Activated naive CD4-positive, alpha-beta T cell treated with anti-CD3 and anti-CD28 coated beads, Interleukin-2, amount 10 ng/mL, durations not matched to agents 7 days and 5 days (primary cell): Measurements from ENCODE around the gene VSTM4.

Experiments
- CTCF ChIA-PET: fragments of 350-600 bp; sonication (Branson Sonifier 250); formaldehyde crosslinking; loops from one replicate; lab custom pipeline; 2021; ENCODE audit warnings: antibody characterized with exemption; lab: Charles Lee
- DNase-seq: peaks from one replicate; pipeline ENCODE4 v3.0.0-alpha.2; 2020
- H3K27ac Mint-ChIP-seq: one replicate; pipeline ENCODE4 v1.8.0; 2021; ENCODE audit warnings: mild to moderate bottlenecking, moderate library complexity, mixed read lengths
- H3K27me3 Mint-ChIP-seq: one replicate; pipeline ENCODE4 v1.8.0; 2021; ENCODE audit warnings: mild to moderate bottlenecking, mixed read lengths
- H3K36me3 Mint-ChIP-seq: one replicate; pipeline ENCODE4 v1.8.0; 2021; ENCODE audit warnings: mixed read lengths
- H3K4me1 Mint-ChIP-seq: one replicate; pipeline ENCODE4 v1.8.0; 2021; ENCODE audit warnings: mixed read lengths
- H3K4me3 Mint-ChIP-seq: one replicate; pipeline ENCODE4 v1.8.0; 2021; ENCODE audit warnings: mild to moderate bottlenecking, moderate library complexity, mixed read lengths
- H3K9me3 Mint-ChIP-seq: one replicate; pipeline ENCODE4 v1.8.0; 2021; ENCODE audit warnings: mixed read lengths

Gene VSTM4

DNA sequence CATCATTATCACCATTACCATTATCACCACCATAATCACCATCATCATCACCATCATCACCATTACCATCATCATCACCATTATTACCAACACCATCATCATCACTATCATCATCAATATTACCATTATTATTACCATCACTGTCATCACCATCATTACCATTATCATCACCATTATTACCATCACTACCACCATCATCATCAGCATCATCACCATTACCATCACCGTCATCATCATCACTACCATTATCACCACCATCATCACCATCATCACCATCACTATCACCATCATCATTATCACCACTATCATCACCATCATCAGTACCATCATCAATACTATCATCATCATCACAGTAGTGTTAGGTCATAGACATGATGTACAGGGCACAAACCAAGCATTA, 81.4 kb downstream of the VSTM4 start:
- Mint-ChIP-seq H3K27me3 (peaks cover 4% of the 10 kb centered on the region), H3K27ac (no peak overlapping the region), H3K9me3 (no peaks in the 10 kb centered on the region), H3K4me3 (no peak overlapping the region), H3K4me1 (no peaks in the 10 kb centered on the region), H3K36me3 (no peaks in the 10 kb centered on the region)
- CTCF ChIA-PET, result interaction anchor here (0.7 kb wide), 1 partner anchor 375 kb away, joined by 3 read pairs; no protein-coding TSS in a partner anchor
- no peak for DNase-seq

DNA sequence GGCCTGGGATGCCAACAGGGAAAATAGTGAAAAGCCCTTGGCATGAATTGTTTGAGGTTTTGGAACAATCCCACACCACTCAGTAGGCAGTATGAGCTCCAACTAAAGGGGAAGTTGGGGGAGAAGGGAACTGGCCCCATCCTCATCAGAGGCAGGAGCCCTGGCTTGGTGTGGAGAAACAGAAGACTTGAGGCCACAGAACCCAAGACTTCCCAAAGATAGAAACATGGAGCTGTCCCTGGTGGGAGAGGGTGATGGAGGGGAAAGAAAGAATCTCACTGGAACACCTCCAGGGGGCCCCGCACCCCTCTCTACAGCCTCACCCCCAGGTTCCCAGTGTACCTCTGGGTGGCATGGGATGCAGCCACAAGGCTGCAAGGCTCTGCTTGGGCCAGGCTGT, 85.7 kb downstream of the VSTM4 start:
- Mint-ChIP-seq H3K9me3 (no peaks in the 10 kb centered on the region), H3K4me3 (no peak overlapping the region), H3K27ac (no peak overlapping the region), H3K36me3 (no peaks in the 10 kb centered on the region), H3K4me1 (no peaks in the 10 kb centered on the region), H3K27me3 (no peaks in the 10 kb centered on the region)
- CTCF ChIA-PET, result no interaction called here
- no peak for DNase-seq

DNA sequence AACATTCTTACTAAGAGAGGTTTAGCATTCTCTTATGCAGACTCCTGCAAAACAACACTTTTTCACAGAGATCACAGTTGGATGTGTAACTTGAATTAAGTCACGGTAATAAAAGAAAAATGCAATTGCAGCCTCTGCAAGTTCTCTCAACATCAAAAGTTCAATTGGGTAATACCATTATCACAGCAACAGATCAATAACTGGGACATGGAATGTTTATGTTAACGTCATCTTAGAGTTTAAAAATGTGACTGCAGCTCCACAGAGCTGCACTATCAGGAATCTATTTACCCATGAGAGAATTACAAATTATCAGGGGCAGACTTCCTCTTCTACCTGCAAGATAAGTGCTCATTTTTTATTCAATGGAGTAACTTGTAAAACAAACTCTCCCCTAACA, 86.7 kb downstream of the VSTM4 start:
- Mint-ChIP-seq H3K4me3 (no peak overlapping the region), H3K36me3 (no peaks in the 10 kb centered on the region), H3K9me3 (no peaks in the 10 kb centered on the region), H3K27ac (no peak overlapping the region), H3K27me3 (no peaks in the 10 kb centered on the region), H3K4me1 (no peaks in the 10 kb centered on the region)
- no peak for DNase-seq
- CTCF ChIA-PET, result interaction anchor here (1.1 kb wide), 1 partner anchor 12 kb away, joined by 3 read pairs; no protein-coding TSS in a partner anchor

DNA sequence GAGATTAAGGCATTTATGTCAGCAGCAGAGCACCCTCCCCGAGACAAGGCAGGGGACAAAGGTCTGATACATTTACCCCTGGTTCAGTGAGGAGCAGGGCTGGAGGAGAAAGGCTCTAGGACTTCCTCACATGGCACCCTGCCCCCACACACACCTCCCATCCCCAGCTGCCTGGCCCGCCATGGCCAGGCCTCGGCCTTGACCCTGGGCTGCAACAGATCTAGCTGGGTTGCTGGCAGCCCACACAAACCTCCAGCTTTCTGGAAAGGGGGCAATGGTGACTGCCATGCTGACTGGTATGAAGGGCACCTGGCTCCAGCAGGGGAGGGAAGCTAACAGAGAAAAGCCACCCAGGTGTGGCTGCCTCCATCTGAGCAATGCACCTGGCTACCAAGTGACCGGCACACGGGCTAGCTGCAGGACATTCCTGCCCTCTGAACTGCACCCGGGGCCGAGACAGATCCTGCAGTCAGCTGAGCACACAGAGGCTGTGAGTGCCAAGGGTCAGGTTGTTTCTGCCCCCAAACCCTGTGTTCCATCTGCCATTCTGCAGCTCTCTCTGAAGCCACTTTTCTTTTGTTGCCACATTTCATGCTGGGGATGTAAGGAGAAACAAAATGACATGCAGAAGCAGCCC, 89.9 kb downstream of the VSTM4 start:
- no peaks in the 10 kb centered on the region for H3K4me1 Mint-ChIP-seq
- no peaks in the 10 kb centered on the region for H3K36me3 Mint-ChIP-seq
- no peak overlapping the region for H3K4me3 Mint-ChIP-seq
- CTCF ChIA-PET, result interaction anchor here (0.6 kb wide), 1 partner anchor 612 kb away, joined by 3 read pairs; no protein-coding TSS in a partner anchor
- H3K27me3 Mint-ChIP-seq, result no peaks in the 10 kb centered on the region
- no peaks in the 10 kb centered on the region for H3K9me3 Mint-ChIP-seq
- DNase-seq, result no peak
- H3K27ac Mint-ChIP-seq, result no peak overlapping the region

DNA sequence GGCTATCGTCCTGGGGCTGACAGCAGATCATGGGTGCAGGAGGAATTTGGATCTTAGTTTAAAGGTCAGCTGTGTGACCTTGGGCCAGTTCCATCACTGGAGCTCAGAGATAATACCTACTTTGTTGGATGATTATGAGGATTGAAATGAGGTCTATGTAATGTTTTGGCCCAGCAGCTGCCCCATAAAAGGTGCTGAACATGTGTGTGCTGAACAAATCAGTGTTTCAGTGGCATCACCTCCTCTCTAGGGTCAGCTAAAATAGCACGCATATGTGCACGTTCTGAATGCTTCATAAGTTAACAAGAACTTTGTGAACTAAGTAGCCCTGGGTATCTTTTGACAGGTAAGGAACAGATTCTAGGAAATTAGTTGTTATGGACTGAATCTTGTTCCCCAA, 90.8 kb downstream of the VSTM4 start:
- Mint-ChIP-seq H3K27me3 (no peaks in the 10 kb centered on the region), H3K9me3 (no peaks in the 10 kb centered on the region), H3K4me3 (no peak overlapping the region), H3K4me1 (no peaks in the 10 kb centered on the region), H3K27ac (no peak overlapping the region), H3K36me3 (no peaks in the 10 kb centered on the region)
- CTCF ChIA-PET, result no interaction called here
- no peak for DNase-seq

DNA sequence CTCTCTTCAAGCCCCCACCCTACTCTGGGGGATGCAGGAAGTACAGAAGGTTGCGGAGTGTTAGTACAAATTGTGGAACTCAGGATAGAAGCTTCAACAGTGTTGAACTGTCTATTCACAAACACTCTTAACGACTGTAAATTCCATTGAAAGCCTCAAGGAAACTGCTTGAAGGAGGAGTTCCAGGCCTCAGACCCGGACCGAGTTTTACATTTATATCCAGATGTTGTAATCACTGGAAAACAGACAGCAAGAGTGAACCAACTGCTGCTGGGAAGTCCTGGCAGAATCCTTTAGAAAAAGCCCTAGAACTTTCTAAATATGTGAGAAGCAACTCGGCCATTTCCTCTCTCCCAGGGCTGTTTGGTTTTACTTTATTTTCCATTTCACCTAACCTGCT, 91.6 kb downstream of the VSTM4 start:
- CTCF ChIA-PET, result no interaction called here
- no peak for DNase-seq
- no peak overlapping the region for H3K4me3 Mint-ChIP-seq
- no peaks in the 10 kb centered on the region for H3K27me3 Mint-ChIP-seq
- no peaks in the 10 kb centered on the region for H3K9me3 Mint-ChIP-seq
- H3K4me1 Mint-ChIP-seq, result no peaks in the 10 kb centered on the region
- no peak overlapping the region for H3K27ac Mint-ChIP-seq
- no peaks in the 10 kb centered on the region for H3K36me3 Mint-ChIP-seq

DNA sequence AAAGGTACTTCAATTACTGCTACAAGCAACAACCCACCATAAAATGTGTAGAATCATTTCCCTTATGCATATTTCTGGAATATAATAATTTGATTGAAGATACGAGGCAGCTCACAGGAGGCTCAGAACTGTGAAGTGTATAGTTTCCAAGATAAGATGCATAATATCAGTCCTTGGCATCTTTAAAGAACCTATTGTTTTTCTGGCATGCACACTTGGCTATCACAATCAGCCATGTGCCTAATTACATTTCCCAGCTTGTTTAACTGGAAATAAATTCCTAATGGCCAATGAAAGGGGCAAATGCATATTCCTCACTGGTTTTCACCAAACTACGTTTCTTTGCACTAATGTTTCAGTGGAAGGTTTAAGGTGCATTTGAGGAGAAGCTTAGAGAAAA, 92.3 kb downstream of the VSTM4 start:
- Mint-ChIP-seq H3K27me3 (no peaks in the 10 kb centered on the region), H3K27ac (no peak overlapping the region), H3K9me3 (no peaks in the 10 kb centered on the region), H3K36me3 (no peaks in the 10 kb centered on the region), H3K4me3 (no peak overlapping the region), H3K4me1 (no peaks in the 10 kb centered on the region)
- CTCF ChIA-PET, result no interaction called here
- no peak for DNase-seq

DNA sequence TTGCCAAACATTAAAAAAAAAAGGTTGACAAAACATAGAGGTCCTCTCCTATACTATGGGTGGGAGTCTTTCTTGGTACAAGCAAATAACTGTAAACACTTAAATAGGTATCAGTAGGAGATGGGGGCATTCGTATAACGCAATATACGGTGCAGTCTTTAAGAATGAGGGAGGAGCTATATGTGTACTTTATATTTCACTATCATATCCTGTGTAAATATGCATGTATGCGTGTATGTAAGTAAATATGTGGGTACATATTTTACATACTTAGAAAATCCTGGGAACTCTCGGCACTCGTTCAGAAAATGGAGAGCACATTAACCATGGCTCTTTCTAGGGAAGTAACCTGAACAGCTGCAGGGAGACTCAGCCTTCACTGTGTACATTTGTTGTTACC, 93.6 kb downstream of the VSTM4 start:
- Mint-ChIP-seq H3K9me3 (no peaks in the 10 kb centered on the region), H3K36me3 (no peaks in the 10 kb centered on the region), H3K4me3 (no peak overlapping the region), H3K4me1 (no peaks in the 10 kb centered on the region), H3K27me3 (no peaks in the 10 kb centered on the region), H3K27ac (no peak overlapping the region)
- no peak for DNase-seq
- CTCF ChIA-PET, result no interaction called here

DNA sequence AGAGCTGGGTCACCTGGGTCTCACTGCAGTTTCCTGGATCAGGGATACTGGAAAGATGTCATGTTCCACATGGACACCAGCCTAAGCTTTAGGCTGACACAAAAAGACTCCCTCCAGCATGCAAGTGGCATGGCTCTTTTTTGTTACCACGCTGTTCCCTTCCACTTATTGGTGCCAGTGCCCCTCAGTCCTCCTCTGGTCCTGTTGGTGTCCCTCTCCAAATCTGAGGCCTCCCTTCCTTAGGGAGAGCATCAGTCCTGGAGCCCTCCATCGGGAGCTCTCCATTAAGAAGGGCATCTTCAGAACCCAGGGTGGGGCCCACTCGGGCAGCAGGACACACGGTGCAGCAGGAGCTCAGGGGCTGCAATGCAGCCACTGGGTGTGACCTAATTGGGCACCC, 99.6 kb downstream of the VSTM4 start:
- H3K27me3 Mint-ChIP-seq, result peaks cover 17% of the 10 kb centered on the region
- CTCF ChIA-PET, result no interaction called here

DNA sequence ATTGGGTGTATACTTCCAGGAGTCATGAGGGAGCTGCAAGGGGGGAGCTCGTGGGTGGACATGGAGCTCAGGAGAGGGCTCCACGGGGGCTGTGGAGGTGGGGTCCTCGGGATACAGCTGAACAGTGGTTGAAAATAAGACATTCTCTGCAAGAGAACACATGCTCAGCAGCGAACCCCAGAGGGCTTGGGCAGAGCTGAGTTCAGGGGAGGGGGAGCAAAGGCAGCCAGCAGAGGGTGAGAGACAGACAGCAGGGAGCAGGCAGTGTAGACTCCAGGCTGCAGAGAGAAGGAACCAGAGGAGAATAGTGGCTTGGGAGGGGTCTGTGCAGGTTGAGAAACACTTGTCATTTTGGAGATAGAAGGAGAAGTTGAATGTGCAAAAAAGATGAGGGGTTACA, 102.7 kb downstream of the VSTM4 start:
- DNase-seq, result no peak
- CTCF ChIA-PET, result no interaction called here
- H3K9me3 Mint-ChIP-seq, result no peaks in the 10 kb centered on the region
- H3K4me3 Mint-ChIP-seq, result no peak overlapping the region
- H3K27ac Mint-ChIP-seq, result no peak overlapping the region
- peaks cover 17% of the 10 kb centered on the region for H3K27me3 Mint-ChIP-seq
- no peaks in the 10 kb centered on the region for H3K4me1 Mint-ChIP-seq
- no peaks in the 10 kb centered on the region for H3K36me3 Mint-ChIP-seq

More for the DNA sequence above, 99.6 kb downstream of the VSTM4 start:
- no peaks in the 10 kb centered on the region for H3K36me3 Mint-ChIP-seq
- no peaks in the 10 kb centered on the region for H3K9me3 Mint-ChIP-seq
- H3K4me1 Mint-ChIP-seq, result no peaks in the 10 kb centered on the region
- no peak overlapping the region for H3K27ac Mint-ChIP-seq
- no peak for DNase-seq
- no peak overlapping the region for H3K4me3 Mint-ChIP-seq

DNA sequence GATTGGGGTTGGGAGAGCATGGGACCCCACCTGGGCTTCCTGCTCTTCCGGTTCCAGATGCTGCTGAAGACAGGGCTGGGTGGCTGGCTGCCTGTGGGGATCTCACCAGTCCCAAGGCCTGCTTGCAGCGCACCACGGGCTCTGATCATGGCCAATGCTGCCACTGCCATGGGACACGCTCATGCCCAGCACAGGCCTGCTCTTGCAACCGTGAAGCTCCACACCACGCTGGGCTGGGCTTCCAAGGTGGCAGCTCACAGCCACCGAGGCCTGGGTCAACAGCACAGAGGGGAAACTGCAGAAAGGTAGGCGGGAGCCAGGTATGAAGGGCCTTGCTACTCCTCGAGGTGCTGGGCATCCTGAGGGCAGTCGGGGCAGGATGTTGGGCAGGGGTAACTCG, 103.6 kb downstream of the VSTM4 start:
- Mint-ChIP-seq H3K4me3 (no peak overlapping the region), H3K36me3 (no peaks in the 10 kb centered on the region), H3K27ac (no peak overlapping the region), H3K4me1 (no peaks in the 10 kb centered on the region), H3K27me3 (peaks cover 17% of the 10 kb centered on the region), H3K9me3 (no peaks in the 10 kb centered on the region)
- no peak for DNase-seq
- CTCF ChIA-PET, result no interaction called here

DNA sequence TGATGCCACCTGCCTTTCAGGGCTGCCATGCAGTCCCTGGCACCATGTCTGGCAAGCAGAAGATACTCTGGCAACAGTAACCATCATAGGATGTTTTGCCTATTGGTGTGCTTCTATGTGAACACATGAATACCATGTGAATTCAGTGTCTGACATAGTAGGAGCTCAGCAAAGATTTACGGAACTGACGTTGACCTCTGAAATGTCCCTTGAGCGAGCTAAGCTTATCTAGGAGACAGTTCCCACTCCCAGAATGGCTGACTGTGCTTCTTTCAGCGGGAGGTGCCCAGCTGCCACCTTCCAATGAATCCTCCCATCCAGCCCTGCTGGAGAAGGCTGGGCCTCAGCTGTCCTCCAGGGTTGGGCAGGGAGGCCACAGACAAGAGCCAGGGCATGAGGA, 104.5 kb downstream of the VSTM4 start:
- Mint-ChIP-seq H3K4me3 (no peak overlapping the region), H3K9me3 (no peaks in the 10 kb centered on the region), H3K27me3 (peaks cover 17% of the 10 kb centered on the region), H3K27ac (no peak overlapping the region), H3K36me3 (no peaks in the 10 kb centered on the region), H3K4me1 (no peaks in the 10 kb centered on the region)
- CTCF ChIA-PET, result no interaction called here
- no peak for DNase-seq

DNA sequence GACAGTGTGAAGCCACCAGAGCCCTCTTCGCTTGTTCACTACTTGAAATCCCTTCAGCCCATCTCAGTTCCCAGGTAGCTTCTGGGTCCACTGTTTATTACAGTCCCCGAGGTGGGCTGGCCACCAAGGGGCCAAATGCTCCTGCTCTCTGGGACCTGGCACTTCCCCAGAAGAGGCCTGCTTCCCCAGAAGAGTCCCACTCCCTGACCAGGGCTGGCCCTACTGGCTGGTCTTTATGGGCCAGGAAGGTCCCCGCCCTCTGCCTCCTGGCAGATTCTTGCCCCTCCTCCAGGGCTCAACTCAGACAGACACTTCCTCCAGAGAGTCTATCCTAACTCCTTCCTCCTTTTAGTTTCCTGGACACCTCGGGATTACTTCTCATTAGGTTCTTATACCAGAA, 105.0 kb downstream of the VSTM4 start:
- CTCF ChIA-PET, result no interaction called here
- no peak overlapping the region for H3K4me3 Mint-ChIP-seq
- peaks cover 13% of the 10 kb centered on the region for H3K27me3 Mint-ChIP-seq
- H3K9me3 Mint-ChIP-seq, result no peaks in the 10 kb centered on the region
- H3K4me1 Mint-ChIP-seq, result no peaks in the 10 kb centered on the region
- H3K36me3 Mint-ChIP-seq, result no peaks in the 10 kb centered on the region
- DNase-seq, result no peak
- no peak overlapping the region for H3K27ac Mint-ChIP-seq

DNA sequence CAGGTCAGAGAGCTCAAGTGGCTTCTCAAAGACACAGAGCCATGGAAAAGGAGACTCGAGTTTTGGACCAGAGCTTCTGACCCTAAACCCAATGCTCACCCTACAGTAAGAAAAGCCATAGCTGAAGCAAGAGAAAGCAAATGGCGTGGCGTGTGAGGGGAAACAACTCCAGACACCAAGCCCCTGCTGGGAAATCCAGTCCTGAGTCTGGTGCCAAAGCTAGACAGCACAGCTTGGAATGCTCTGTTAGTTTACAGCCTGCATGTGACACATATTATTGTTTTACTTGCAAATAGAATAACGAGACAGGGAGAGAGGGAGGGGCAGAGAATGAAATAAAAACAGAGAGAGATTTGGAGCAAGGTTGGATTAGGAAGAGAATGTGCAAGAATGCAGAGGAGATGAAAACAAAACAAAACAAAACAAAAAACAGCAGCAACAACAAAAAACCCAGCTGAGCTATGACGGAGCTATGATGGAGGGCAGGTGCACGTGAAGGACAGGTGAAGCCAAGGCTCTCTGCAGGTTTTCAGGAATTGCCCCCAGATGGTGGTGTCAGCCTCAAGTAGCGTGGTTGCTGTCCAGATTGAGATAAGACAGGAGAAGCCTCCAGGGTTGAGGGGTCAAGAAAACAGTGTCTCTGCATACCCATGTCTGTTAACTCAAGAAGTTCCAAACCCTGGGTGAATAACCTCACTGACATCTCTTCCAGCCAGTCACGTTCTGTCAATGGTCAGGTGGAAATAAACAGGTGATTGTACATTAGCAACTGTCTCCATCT, 105.9 kb downstream of the VSTM4 start:
- CTCF ChIA-PET, result no interaction called here
- Mint-ChIP-seq H3K36me3 (no peaks in the 10 kb centered on the region), H3K4me3 (no peak overlapping the region), H3K4me1 (no peaks in the 10 kb centered on the region), H3K9me3 (no peaks in the 10 kb centered on the region), H3K27ac (no peak overlapping the region), H3K27me3 (peaks cover 8% of the 10 kb centered on the region)
- DNase-seq, result no peak

DNA sequence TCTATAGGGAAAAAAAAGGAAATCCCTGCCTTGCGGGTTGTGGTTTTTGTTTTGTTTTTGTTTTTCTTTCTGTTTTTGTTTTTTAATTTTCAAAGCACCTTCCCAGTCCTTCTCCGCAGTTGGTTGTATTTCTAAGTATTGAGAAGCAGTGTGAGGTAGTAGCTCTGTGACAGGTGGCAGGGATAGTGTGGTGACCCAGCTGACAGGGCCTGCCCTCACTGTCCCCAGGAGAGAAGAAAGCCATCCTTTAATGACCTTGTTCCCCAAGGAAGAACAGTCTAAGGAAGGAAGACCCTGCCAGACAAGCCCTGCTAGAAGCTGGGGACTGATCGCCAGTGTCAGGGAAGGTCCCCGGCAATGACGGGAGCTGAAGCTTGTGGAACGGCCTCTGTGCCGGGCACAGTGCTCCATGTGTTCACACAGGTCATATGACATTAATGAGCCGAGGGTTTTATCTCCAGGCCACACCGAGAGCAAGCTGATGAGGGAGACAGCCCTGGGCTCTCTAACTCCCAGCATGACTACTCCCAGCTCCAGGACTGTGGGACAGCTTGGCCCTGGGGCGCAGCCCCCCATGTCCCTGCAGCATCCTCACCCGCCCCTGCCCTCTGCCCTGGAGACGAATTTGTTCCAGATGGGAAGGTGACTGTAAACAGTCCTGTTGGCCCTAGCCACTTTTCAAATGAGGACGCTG, 106.7 kb downstream of the VSTM4 start:
- CTCF ChIA-PET, result no interaction called here
- H3K36me3 Mint-ChIP-seq, result no peaks in the 10 kb centered on the region
- no peak overlapping the region for H3K27ac Mint-ChIP-seq
- no peak for DNase-seq
- H3K4me3 Mint-ChIP-seq, result no peak overlapping the region
- peaks cover 8% of the 10 kb centered on the region for H3K27me3 Mint-ChIP-seq
- no peaks in the 10 kb centered on the region for H3K4me1 Mint-ChIP-seq
- H3K9me3 Mint-ChIP-seq, result no peaks in the 10 kb centered on the region
